Left hindlimb (tissue), 1 donor: Measurements from ENCODE around the gene KANK2.

Experiments used
- DNase-seq: peaks from one replicate; pipeline ENCODE4 v3.0.0-alpha.2; 2018

The KANK2 gene

GRCh38 chr19:11197291-11198174, at the start of gene KANK2:
Gene KANK2, minus strand, starts transcription at chr19:11197545. Its CDS starts 3,034 bp downstream, at chr19:11194511.
- DNase-seq = peak; percentile 91

DNA sequence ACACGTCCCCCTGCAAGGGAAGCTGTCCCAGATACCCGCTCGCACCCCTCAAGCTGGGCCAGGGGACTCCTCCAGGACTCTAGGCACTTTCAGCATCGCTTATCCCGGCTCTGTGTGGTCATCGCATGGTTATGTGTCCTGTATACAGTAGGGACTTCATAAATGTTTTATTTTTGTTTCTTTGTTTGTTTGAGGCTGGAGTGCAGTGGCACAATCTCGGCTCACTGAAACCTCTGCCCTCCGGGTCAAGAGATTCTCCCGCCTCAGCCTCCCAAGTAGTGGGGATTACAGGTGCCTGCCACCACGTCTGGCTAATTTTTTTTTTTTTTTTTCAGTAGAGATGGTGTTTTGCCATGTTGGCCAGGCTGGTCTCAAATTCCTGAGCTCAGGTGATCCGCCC, 49.6 kb upstream of the KANK2 start:
- DNase-seq = no peak

GRCh38 chr19:11244846-11245589, 47.7 kb upstream of the KANK2 start:
- no peak for DNase-seq

DNA sequence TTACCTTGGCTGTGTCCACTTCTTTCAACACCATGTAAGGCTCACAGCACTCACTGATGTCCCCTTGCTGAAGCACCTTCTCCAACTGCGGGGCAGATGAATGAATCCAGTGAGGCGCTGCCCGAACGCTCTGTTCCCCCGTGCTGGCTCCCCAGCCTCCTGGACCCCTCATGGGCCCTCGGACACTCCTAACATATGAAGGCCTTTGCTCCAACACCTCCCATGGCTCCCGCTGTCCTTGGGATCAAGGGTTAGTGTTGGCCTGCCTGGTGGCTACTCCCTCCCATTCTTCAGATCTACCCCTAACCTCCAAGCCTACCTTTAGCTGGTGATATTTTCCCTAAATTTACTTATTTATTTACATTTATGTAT, 46.4 kb upstream of the KANK2 start:
- no peak for DNase-seq

- DNase-seq = peak; percentile 87
Measured at GRCh38 chr19:11242864-11243797, 45.8 kb upstream of the KANK2 start.

DNA sequence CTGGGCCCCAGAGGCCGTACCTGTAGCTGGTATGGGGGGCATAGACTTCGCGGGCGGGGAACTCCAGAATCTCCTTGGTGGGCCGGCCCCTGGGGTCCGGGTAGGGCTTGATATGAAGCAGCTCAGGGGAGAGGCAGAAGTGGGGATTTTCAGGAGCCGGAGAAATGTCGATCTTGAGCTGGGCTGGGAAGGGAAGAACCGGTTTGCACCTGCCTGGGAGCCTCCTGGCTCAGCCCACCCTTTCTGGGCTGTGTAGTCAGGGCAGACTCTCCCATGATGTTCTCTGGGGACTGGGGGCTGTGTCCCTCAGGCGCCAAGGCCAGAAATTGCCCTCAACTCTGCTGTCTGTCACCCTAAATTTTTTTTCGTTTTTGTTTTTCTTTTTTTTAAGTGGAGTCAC, 44.7 kb upstream of the KANK2 start:
- DNase-seq = no peak

DNA sequence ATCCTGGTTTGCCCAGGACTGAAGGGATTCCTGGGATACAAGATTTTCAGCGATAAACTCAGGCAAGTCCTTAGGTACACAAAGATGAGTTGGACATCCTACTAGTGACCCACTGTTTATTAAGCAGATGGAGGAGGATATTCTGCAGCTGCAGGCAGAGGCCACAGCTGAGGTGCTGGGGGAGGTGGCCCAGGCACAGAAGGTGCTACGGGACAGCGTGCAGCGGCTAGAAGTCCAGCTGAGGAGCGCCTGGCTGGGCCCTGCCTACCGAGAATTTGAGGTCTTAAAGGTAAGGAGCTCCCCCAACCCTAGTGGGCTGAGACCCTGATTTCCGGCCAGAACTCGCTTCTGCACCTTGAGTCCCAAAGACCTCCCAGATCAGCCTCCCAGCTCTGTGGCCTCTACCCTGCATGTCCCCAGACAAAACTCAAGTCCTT, 42.7 kb upstream of the KANK2 start:
- DNase-seq = no peak

- no peak for DNase-seq
Measured at GRCh38 chr19:11239377-11240000, 42.1 kb upstream of the KANK2 start, which contains the start of gene ANGPTL8. Gene ANGPTL8, plus strand, starts transcription at chr19:11239619. Its CDS starts 19 bp downstream, at chr19:11239638.

DNA sequence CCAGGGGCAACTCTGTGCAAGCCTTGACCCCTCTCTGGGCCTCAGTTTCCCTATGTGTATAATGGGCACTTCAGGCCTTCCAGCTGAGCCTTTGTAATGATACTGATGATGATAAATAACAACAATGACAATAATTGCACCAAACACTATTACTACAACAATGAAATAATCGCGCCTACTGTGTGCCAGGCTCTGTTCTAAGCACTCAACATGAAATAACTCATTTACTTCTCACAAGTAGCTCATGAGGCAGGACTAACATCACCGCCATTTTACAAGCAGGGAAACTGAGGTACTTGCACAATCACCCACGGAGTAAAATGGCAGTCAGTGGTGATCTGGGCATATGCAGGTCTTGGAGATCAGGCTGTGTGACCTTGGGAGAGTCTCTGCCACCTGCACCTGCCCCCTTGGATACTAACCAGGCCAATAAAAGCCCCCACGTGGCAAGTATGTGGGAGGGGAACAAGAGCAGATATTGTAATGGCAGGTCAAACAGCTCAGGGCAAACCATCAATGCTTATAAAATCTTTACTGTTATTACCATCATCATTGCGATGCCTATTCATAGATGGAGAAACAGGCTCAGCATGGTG, 41.5 kb upstream of the KANK2 start:
- DNase-seq = no peak

GRCh38 chr19:11238041-11238440, 40.7 kb upstream of the KANK2 start:
- no peak for DNase-seq

- DNase-seq = no peak
Measured at GRCh38 chr19:11237321-11237720, 40.0 kb upstream of the KANK2 start.

DNA sequence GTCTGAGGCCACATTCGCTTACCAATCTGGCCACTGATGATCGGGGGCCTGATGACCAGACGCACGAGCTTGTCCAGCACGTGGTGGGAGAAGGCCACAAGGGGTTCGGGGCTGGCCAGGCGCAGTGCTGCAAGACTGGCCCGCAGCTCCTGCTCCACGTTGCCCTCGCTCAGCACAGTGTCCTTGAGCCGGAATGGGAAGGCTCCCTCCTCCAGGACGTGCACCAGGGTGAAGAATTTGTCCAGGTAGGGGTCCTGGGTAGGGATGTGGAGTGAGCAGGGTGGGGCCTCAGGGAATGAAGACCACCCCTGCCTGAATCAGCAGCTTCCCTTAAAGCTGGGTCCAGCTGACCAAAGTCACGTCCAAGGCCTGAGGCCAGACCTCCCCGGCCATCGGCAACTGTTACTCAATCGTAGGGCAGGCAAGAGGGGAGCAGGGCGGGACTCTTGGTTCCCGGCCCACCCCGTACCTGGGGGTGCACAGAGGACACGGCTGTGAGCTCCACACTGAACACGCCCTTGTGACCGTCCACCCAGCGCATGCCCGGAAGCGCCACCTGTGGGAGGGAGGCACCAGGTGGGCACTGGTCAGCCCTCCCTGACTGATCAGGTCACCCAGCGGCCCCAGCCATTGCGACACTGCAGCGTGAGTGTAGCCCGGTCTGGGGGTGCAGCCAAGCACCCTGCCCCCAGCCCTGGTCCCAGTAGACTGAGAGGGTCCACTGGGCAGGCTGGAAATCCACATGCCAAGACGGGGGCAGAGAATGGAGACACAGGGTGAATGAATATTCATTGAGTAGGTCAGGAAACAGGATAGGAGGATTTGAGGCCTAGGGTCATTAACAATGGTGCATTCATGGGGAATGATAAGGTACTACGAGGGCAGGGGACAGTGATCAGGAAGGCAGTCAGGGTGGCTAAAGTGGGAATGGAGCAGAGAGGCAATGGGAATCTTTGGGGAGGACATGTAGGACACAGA, 39.3 kb upstream of the KANK2 start:
- DNase-seq = no peak

- no peak for DNase-seq
Measured at GRCh38 chr19:11234486-11235075, 37.2 kb upstream of the KANK2 start.

DNA sequence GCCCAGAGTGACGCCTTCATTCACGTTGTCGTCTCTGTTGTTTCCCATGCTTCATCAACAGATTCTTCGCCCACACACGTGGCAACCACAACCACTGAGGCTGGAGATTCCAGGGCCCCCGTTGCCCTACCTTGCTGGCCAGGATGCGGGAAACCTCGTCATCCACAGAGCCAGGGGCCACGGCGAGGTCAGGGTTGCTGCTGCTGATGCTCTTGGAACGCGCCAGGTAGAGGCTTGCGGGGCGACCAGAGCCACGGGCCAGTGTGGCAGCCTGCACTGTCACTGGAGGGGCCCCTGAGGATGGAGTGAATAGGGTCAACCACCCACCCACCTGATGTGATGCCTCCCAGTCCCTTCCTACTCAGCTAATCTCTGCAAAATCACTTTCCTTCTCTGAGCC, 35.7 kb upstream of the KANK2 start:
- no peak for DNase-seq

DNA sequence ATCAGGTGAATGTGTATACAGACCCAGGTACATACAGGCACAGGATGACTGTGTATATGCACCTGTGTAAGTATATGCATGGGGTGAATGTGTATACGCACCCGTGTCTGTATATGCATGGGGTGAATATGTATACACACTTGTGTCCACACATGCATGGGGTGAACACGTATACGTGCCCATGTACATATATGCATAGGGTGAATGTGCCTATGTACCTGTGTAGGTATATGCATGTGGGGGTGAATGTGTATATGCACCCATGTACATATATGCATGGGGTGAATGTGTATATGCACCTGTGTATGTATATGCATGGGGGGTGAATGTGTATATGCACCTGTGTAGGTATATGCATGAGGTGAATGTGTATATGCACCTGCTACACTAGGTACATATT, 35.2 kb upstream of the KANK2 start:
- no peak for DNase-seq

- DNase-seq = no peak
Measured at GRCh38 chr19:11230621-11231386, 33.5 kb upstream of the KANK2 start.

DNA sequence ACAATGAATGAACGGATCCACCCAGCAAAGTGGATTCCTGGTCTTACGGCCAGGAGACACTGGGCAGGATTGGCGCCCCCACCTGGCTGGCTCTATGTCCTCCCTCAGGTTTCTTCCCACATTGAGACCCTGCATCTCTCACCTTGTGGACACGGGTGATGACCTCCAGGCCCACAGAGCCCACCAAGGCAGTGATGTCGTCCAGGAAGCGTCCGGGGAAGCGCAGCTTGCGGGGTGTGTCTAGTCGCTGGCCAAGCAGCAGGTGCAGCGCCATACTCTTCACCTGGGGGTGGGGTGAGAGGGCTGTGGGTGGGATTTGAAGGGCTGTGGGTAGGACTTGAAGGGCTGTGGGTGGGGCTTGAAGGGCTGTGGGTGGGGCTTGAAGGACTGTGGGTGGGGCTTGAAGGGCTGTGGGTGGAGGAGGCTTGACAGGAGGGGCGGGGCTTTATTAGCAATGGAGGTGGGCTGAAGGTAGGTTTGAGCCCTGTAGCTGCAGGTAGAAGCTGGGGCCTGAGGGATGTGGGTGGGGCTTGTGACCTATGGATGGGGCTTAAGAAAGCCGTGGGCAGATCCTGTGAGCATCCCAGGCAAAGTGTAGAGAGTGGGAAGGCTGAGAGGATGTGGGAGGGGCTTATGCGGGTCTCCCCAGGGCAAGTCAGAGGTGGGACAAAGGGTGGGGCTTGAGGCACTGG, 30.0 kb upstream of the KANK2 start:
- no peak for DNase-seq

DNA sequence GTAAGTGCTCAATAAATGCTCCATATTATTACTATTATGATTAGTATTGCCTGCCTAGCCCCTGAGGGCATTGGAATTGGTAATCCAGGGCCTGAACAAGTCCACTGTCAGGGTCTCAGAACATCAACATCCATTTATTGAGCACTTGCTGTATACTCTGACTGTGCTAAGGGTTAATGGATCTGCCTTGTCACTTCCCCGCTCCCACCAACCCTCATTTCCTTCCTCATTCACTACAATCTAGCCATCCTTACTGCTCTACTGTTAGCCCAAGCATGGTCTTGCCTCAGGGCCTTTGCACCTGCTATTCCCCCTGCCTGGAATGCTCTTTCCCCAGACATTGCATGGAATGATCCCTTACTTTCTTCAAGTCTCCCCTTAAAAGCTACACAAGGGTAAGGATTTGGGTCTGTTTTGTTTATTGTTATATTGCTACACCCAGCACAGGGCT, 29.4 kb upstream of the KANK2 start:
- no peak for DNase-seq

GRCh38 chr19:11225815-11226214, 28.5 kb upstream of the KANK2 start:
- DNase-seq = no peak
